KOPT-K1 (cell line): ENCODE results near the gene EGFL8.

Experiments
- H3K27ac ChIP-seq: fragments of 200-600 bp; sonication (generic); 2 replicates; pipeline ENCODE4 v1.5.1; 2016; ENCODE audit warnings: antibody characterized with exemption, mild to moderate bottlenecking, low read depth, low read length; ENCODE audit not compliant: poor library complexity, severe bottlenecking
- H3K36me3 ChIP-seq: fragments of 200-600 bp; sonication (generic); 2 replicates; pipeline ENCODE4 v1.5.1; 2017; ENCODE audit warnings: antibody characterized with exemption, mild to moderate bottlenecking, low read length, moderate library complexity; ENCODE audit not compliant: insufficient read depth
- H3K9me3 ChIP-seq: fragments of 200-600 bp; sonication (generic); 2 replicates; pipeline ENCODE4 v1.5.1; 2017; ENCODE audit warnings: antibody characterized with exemption, low read length, mild to moderate bottlenecking; ENCODE audit not compliant: insufficient read depth, poor library complexity, severe bottlenecking

Gene EGFL8

GRCh38 chr6:32151863-32152768 lies 12.3 kb upstream of the EGFL8 start, which contains the start of gene PRRT1:
PRRT1 (minus strand) TSS chr6:32151939; CDS start chr6:32151827, 112 bp downstream.
- Histone ChIP-seq H3K36me3 (peaks cover 15% of the 10 kb centered on the region), H3K9me3 (no peaks in the 10 kb centered on the region), H3K27ac (peak within 1 kb of the TSS; percentile 14)

DNA sequence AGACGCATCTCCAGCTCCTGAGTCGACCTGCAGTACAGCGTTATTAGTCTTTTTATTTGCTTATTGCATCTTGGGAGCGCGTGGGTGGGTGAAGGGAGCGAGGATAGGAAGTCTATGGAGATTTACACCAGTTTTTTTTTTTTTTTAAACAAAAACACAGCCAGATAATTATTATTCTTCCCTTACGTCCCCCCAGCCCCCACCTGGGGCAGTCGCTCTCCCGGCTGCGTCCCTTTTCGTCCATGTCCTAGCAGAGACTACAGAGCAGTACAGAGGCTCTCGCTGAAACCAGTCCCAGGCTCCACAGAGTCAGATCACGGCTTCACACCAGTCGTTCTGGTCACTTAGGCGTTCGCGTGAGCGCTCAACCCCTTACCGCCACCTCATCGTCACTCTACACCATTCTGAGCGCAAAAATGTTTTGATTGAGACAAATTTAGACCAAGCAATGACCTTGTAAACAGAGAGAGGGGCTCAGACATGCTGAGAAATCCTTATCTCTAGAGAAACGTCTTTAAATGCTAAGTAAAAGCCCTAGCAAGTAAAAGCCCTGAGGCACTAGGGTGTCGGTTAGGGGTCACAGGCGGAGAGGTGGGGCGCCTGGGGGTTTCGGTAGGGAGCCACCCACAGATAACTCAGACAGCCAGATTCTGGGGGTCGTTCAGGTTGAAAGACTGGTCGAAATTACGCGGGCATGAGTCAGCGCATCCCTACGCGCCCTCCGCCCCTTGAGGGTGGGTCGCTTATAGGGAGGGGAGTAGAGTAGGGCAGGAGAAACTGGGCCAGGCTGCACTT lies 11.4 kb upstream of the EGFL8 start:
- no peak overlapping the region for H3K27ac ChIP-seq

GRCh38 chr6:32153564-32154513 lies 10.6 kb upstream of the EGFL8 start, which contains the start of gene PPT2:
PPT2 (plus strand) TSS chr6:32154141; CDS start chr6:32154595, 454 bp downstream.
- no peaks in the 10 kb centered on the region for H3K9me3 ChIP-seq
- peaks cover 32% of the 10 kb centered on the region for H3K36me3 ChIP-seq
- peak within 1 kb of the TSS; percentile 70 for H3K27ac ChIP-seq

More for the DNA sequence above, 11.4 kb upstream of the EGFL8 start:
- Histone ChIP-seq H3K36me3 (peaks cover 24% of the 10 kb centered on the region), H3K9me3 (no peaks in the 10 kb centered on the region)

- H3K9me3 ChIP-seq: no peaks in the 10 kb centered on the region
- H3K36me3 ChIP-seq: peaks cover 35% of the 10 kb centered on the region
- H3K27ac ChIP-seq: peak overlapping the region; percentile 70
Measured at GRCh38 chr6:32154514-32155161, 9.8 kb upstream of the EGFL8 start.

DNA sequence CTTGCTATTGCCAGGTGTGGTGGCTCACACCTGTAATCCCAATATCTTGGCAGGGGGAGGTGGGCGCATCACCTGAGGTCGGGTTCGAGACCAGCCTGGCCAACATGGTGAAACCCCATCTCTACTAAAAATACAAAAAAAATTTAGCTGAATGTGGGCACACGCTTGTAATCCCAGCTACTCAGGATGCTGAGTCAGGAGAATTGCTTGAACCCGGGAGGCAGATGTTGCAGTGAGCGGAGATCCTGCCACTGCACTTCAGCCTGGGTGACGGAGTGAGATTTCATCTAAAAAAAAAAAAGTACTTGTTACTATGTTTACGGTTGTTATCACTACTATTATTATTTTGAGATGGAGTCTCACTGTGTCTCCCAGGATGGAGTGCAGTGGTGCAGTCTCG lies 7.5 kb upstream of the EGFL8 start:
- no peaks in the 10 kb centered on the region for H3K9me3 ChIP-seq
- peaks cover 35% of the 10 kb centered on the region for H3K36me3 ChIP-seq
- no peak overlapping the region for H3K27ac ChIP-seq

GRCh38 chr6:32158052-32158451 lies 6.3 kb upstream of the EGFL8 start:
- H3K36me3 ChIP-seq: peaks cover 47% of the 10 kb centered on the region
- no peak overlapping the region for H3K27ac ChIP-seq
- H3K9me3 ChIP-seq: no peaks in the 10 kb centered on the region

GRCh38 chr6:32163559-32164258 lies 686 bp upstream of the EGFL8 start:
- H3K9me3 ChIP-seq: no peaks in the 10 kb centered on the region
- no peak overlapping the region for H3K27ac ChIP-seq
- peaks cover 62% of the 10 kb centered on the region for H3K36me3 ChIP-seq

- Histone ChIP-seq H3K27ac (no peak overlapping the region), H3K9me3 (no peaks in the 10 kb centered on the region), H3K36me3 (peaks cover 85% of the 10 kb centered on the region)
Measured at GRCh38 chr6:32166411-32167061, 2.1 kb downstream of the EGFL8 start.

DNA sequence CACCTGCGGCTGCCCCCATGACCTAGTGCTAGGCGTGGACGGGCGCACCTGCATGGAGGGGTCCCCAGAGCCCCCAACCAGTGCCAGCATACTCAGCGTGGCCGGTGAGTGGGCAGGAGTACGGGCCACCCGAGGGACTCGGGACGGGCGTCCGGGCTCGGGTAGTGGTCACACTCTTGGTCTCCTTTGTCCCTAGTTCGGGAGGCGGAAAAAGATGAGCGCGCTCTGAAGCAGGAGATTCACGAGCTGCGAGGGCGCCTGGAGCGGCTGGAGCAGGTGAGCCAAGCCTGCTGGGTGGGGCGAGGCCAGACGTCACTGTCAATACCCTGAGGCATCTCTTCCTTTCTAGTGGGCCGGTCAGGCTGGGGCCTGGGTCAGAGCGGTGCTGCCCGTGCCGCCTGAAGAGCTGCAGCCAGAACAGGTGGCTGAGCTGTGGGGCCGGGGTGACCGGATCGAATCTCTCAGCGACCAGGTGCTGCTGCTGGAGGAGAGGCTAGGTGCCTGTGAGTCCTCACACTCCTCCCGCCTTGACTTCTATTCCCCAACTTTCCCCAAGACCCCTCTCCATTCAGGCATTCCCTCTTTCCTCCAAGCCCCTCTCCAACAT lies 2.9 kb downstream of the EGFL8 start:
- Histone ChIP-seq H3K36me3 (peaks cover 81% of the 10 kb centered on the region), H3K9me3 (no peaks in the 10 kb centered on the region), H3K27ac (no peak overlapping the region)

GRCh38 chr6:32167761-32168262 lies 3.4 kb downstream of the EGFL8 start:
- no peak overlapping the region for H3K27ac ChIP-seq
- no peaks in the 10 kb centered on the region for H3K9me3 ChIP-seq
- H3K36me3 ChIP-seq: peaks cover 76% of the 10 kb centered on the region

DNA sequence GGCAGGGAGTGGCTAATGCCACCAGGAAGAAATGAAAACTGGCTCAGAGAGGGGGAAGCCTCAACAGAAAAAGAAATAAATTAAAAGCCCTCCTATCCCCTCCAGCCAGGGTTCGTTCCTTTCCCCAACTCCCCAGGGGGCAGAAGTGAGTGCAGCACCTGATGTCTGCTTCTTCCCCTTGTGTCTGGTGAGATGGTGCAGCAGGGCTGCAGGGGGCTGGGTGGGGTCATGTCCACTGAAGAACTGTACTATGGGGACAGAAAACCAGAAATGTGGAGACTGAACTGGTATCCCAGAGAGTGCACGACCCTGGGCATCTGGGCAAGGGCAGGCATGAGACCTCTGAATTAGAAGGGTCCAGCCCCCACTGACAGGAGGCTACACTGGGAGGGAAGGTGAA lies 4.0 kb downstream of the EGFL8 start:
- no peak overlapping the region for H3K27ac ChIP-seq
- no peaks in the 10 kb centered on the region for H3K9me3 ChIP-seq
- peaks cover 71% of the 10 kb centered on the region for H3K36me3 ChIP-seq

DNA sequence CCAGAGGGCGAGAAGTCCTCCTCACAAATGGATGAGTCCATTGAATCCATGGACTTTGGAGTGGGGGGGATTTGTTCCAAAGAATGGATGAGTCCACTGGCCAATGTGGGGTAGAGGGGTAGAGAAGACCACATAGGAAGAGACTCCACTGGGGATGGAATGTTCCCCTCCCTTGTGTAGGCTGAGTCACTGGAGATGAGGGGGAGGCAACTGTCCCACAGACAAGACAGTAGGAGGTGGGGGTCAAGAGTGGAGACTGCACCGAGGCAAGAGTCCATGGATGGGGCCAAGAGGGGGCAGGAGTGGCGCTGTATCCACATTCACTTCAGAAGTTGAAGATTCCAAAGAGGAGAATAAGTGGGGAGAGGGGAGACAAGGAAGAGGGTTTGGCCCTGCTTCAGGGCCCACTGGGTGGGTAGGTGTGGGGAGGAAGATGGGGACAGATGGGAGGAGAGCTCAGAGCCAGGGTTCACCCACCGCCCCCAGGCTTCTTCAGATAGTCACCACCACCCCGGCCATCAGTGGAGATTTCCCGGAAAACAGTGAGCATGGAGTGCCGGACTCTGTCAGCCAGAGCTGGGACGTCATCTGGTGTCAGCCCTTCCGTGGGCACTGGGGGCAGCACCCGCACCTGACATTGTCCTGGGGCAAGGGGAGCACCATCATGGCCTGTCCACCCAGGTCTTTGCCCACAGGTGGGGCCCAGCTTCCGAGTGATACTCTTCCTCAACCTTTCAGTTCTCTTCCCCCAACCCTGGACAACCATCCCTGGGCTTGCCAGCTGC lies 4.6 kb downstream of the EGFL8 start:
- Histone ChIP-seq H3K27ac (no peak overlapping the region), H3K9me3 (no peaks in the 10 kb centered on the region), H3K36me3 (peaks cover 71% of the 10 kb centered on the region)
